Trophoblast cell (in vitro differentiated cells and primary cell): ENCODE measurements around the gene KCNN4.
A peak's percentile ranks its signal among the peaks of the same experiment; 100 is the strongest.

Experiments
- DNase-seq, 2 donors: peaks; one replicate each; pipeline ENCODE4 v3.0.0-alpha.2; 2016
- H2AFZ ChIP-seq: 2 replicates; pipeline ENCODE4 v1.6.1; 2013; ENCODE audit warnings: low read length, moderate library complexity, mild to moderate bottlenecking; ENCODE audit not compliant: insufficient read depth, poor library complexity
- H2AK5ac ChIP-seq: 2 replicates; pipeline ENCODE4 v1.6.1; 2013; ENCODE audit warnings: mild to moderate bottlenecking, low read length
- H2BK120ac ChIP-seq: 2 replicates; pipeline ENCODE4 v1.6.1; 2013; ENCODE audit warnings: low read length, mild to moderate bottlenecking, moderate library complexity; ENCODE audit not compliant: insufficient read depth, poor library complexity
- H2BK12ac ChIP-seq: 2 replicates; pipeline ENCODE4 v1.6.1; 2013; ENCODE audit warnings: mild to moderate bottlenecking, low read length, moderate library complexity
- H2BK5ac ChIP-seq: 2 replicates; pipeline ENCODE4 v1.6.1; 2013; ENCODE audit warnings: low read length, low read depth, moderate library complexity, mild to moderate bottlenecking; ENCODE audit not compliant: poor library complexity
- H3K14ac ChIP-seq: 2 replicates; pipeline ENCODE4 v1.6.1; 2013; ENCODE audit warnings: mild to moderate bottlenecking, low read length
- H3K18ac ChIP-seq: 2 replicates; pipeline ENCODE4 v1.6.1; 2013; ENCODE audit warnings: mild to moderate bottlenecking, low read length
- H3K23ac ChIP-seq: 2 replicates; pipeline ENCODE4 v1.6.1; 2013; ENCODE audit warnings: low read length
- H3K27ac ChIP-seq: 2 replicates; pipeline ENCODE4 v1.5.1; 2013; ENCODE audit warnings: low read depth, mild to moderate bottlenecking, inconsistent platforms, low read length, moderate library complexity
- H3K27me3 ChIP-seq: 2 replicates; pipeline ENCODE4 v1.6.1; 2013; ENCODE audit warnings: inconsistent platforms, mild to moderate bottlenecking, low read length, moderate library complexity; ENCODE audit not compliant: insufficient read depth
- H3K36me3 ChIP-seq, 2 experiments: 1 replicate in 1 of 2; 2 replicates in 1 of 2; pipeline ENCODE4 v1.6.1; 2013; ENCODE audit warnings: low read length in 2 of 2, mild to moderate bottlenecking in 2 of 2, moderate library complexity in 1 of 2; ENCODE audit not compliant: insufficient read depth in 2 of 2, control insufficient read depth in 1 of 2
- H3K4ac ChIP-seq: 2 replicates; pipeline ENCODE4 v1.6.1; 2013; ENCODE audit warnings: low read depth, mild to moderate bottlenecking, low read length, moderate library complexity
- H3K4me1 ChIP-seq, 2 experiments: 1 replicate in 1 of 2; 2 replicates in 1 of 2; pipeline ENCODE4 v1.6.1; 2013; ENCODE audit warnings: low read length in 2 of 2, mild to moderate bottlenecking in 2 of 2, moderate library complexity in 1 of 2; ENCODE audit not compliant: insufficient read depth in 2 of 2, control insufficient read depth in 1 of 2
- H3K4me2 ChIP-seq: 2 replicates; pipeline ENCODE4 v1.6.1; 2013; ENCODE audit warnings: inconsistent platforms, mild to moderate bottlenecking, low read length, moderate library complexity
- H3K4me3 ChIP-seq: 2 replicates; pipeline ENCODE4 v1.5.1; 2013; ENCODE audit warnings: mild to moderate bottlenecking, low read depth, low read length, inconsistent platforms
- H3K79me1 ChIP-seq: one replicate; pipeline ENCODE4 v1.6.1; 2013; ENCODE audit warnings: low read length
- H3K79me2 ChIP-seq: 2 replicates; pipeline ENCODE4 v1.6.1; 2013; ENCODE audit warnings: low read length, mild to moderate bottlenecking; ENCODE audit not compliant: control insufficient read depth, insufficient read depth, poor library complexity
- H3K9ac ChIP-seq: 2 replicates; pipeline ENCODE4 v1.6.1; 2013; ENCODE audit warnings: mild to moderate bottlenecking, low read length
- H3K9me3 ChIP-seq: 2 replicates; pipeline ENCODE4 v1.6.1; 2013; ENCODE audit warnings: low read depth, mild to moderate bottlenecking, control low read depth, inconsistent platforms, low read length; ENCODE audit not compliant: insufficient read depth
- H4K12ac ChIP-seq: 2 replicates; pipeline ENCODE4 v1.6.1; 2013; ENCODE audit warnings: low read depth, mild to moderate bottlenecking, low read length, moderate library complexity
- H4K8ac ChIP-seq: 2 replicates; pipeline ENCODE4 v1.6.1; 2013; ENCODE audit warnings: low read depth, mild to moderate bottlenecking, low read length, moderate library complexity
- H4K91ac ChIP-seq: one replicate; pipeline ENCODE4 v1.6.1; 2013; ENCODE audit warnings: low read depth, mild to moderate bottlenecking, low read length, moderate library complexity
- WGBS: extraction: QIAGEN DNeasy Blood & Tissue Kit; methylation state at CpG from one replicate; pipeline ENCODE4 v1.1.7; 2013; ENCODE audit warnings: missing lambda C conversion rate; ENCODE audit not compliant: insufficient read length, insufficient coverage; ENCODE audit errors: extremely low coverage; 5-methylcytosine and 5-hydroxymethylcytosine counted together

Gene KCNN4

GRCh38 chr19:43773725-43774102 lies 7.1 kb downstream of the KCNN4 start:
- no peak overlapping the region for H3K14ac ChIP-seq
- H2BK120ac ChIP-seq, result no peak overlapping the region
- H2BK5ac ChIP-seq, result no peak overlapping the region
- H3K27ac ChIP-seq, result no peak overlapping the region
- H2BK12ac ChIP-seq, result no peak overlapping the region
- no peak overlapping the region for H2AK5ac ChIP-seq
- H4K91ac ChIP-seq, result peak overlapping the region; percentile 47
- H3K79me1 ChIP-seq, result no peaks in the 10 kb centered on the region
- H2AFZ ChIP-seq, result no peak overlapping the region
- WGBS, result no CpG with 5 or more reads among the region's 5 CpGs
- no peak overlapping the region for H3K4ac ChIP-seq
- H3K79me2 ChIP-seq, result no peaks in the 10 kb centered on the region
- H3K36me3 ChIP-seq, result peaks cover 8 to 14% of the 10 kb centered on the region in 2 experiments
- no peak overlapping the region for H4K12ac ChIP-seq
- H3K23ac ChIP-seq, result no peak overlapping the region
- no peak overlapping the region for H3K18ac ChIP-seq
- no peak overlapping the region for H3K9ac ChIP-seq
- H4K8ac ChIP-seq, result no peak overlapping the region
- H3K4me2 ChIP-seq, result peak overlapping the region; percentile 53
- no peak for DNase-seq
- peaks cover 5% of the 10 kb centered on the region for H3K27me3 ChIP-seq
- peaks cover 8% of the 10 kb centered on the region for H3K9me3 ChIP-seq
- H3K4me1 ChIP-seq, result peaks cover 15 to 17% of the 10 kb centered on the region in 2 experiments
- H3K4me3 ChIP-seq, result peak overlapping the region; percentile 58

- Histone ChIP-seq H3K14ac (no peak overlapping the region), H3K4me1 (peaks cover 15 to 25% of the 10 kb centered on the region in 2 experiments), H2BK5ac (no peak overlapping the region), H2AFZ (no peak overlapping the region), H3K4me2 (no peak overlapping the region), H4K91ac (no peak overlapping the region), H3K79me2 (peaks cover 2% of the 10 kb centered on the region), H3K4me3 (no peak overlapping the region), H4K12ac (no peak overlapping the region), H3K79me1 (peaks cover 12% of the 10 kb centered on the region), H2BK120ac (no peak overlapping the region), H3K18ac (no peak overlapping the region), H3K9ac (no peak overlapping the region), H4K8ac (no peak overlapping the region), H3K23ac (no peak overlapping the region), H3K36me3 (peaks cover 8 to 14% of the 10 kb centered on the region in 2 experiments), H2BK12ac (no peak overlapping the region), H3K4ac (no peak overlapping the region), H2AK5ac (no peak overlapping the region), H3K9me3 (peaks cover 6% of the 10 kb centered on the region), H3K27me3 (peaks cover 5% of the 10 kb centered on the region), H3K27ac (no peak overlapping the region)
- DNase-seq, result no peak
- no CpG with 5 or more reads among the region's 14 CpGs for WGBS
These were observed 11.5 kb downstream of the KCNN4 start for GRCh38 chr19:43769256-43769655.

GRCh38 chr19:43768273-43769050 lies 12.3 kb downstream of the KCNN4 start:
- H2AFZ ChIP-seq, result no peak overlapping the region
- H3K18ac ChIP-seq, result no peak overlapping the region
- no peak overlapping the region for H3K4ac ChIP-seq
- no peak overlapping the region for H3K9ac ChIP-seq
- no peak overlapping the region for H3K23ac ChIP-seq
- H3K27ac ChIP-seq, result no peak overlapping the region
- no peak overlapping the region for H3K4me3 ChIP-seq
- no peak overlapping the region for H3K4me2 ChIP-seq
- peaks cover 17 to 19% of the 10 kb centered on the region in 2 experiments for H3K4me1 ChIP-seq
- peak in 1 of 2 donors; percentile 18 for DNase-seq
- peaks cover 8 to 14% of the 10 kb centered on the region in 2 experiments for H3K36me3 ChIP-seq
- no peak overlapping the region for H4K91ac ChIP-seq
- no CpG with 5 or more reads among the region's 15 CpGs for WGBS
- no peaks in the 10 kb centered on the region for H3K27me3 ChIP-seq
- H3K9me3 ChIP-seq, result peaks cover 6% of the 10 kb centered on the region
- peaks cover 17% of the 10 kb centered on the region for H3K79me1 ChIP-seq
- peak overlapping the region; percentile 22 for H2AK5ac ChIP-seq
- H2BK12ac ChIP-seq, result no peak overlapping the region
- H2BK120ac ChIP-seq, result no peak overlapping the region
- no peak overlapping the region for H2BK5ac ChIP-seq
- H4K8ac ChIP-seq, result no peak overlapping the region
- H3K14ac ChIP-seq, result no peak overlapping the region
- H4K12ac ChIP-seq, result no peak overlapping the region
- H3K79me2 ChIP-seq, result peaks cover 2% of the 10 kb centered on the region

GRCh38 chr19:43767818-43768217 lies 13.0 kb downstream of the KCNN4 start:
- peaks cover 6% of the 10 kb centered on the region for H3K9me3 ChIP-seq
- peaks cover 18 to 19% of the 10 kb centered on the region in 2 experiments for H3K4me1 ChIP-seq
- H2BK12ac ChIP-seq, result no peak overlapping the region
- no peak overlapping the region for H3K18ac ChIP-seq
- no peak overlapping the region for H4K8ac ChIP-seq
- H2AK5ac ChIP-seq, result no peak overlapping the region
- WGBS, result no CpG with 5 or more reads among the region's 1 CpG
- H4K12ac ChIP-seq, result no peak overlapping the region
- H3K79me2 ChIP-seq, result peaks cover 2% of the 10 kb centered on the region
- no peak overlapping the region for H2AFZ ChIP-seq
- H2BK5ac ChIP-seq, result no peak overlapping the region
- H3K4ac ChIP-seq, result no peak overlapping the region
- no peak overlapping the region for H2BK120ac ChIP-seq
- H3K14ac ChIP-seq, result no peak overlapping the region
- no peak overlapping the region for H3K23ac ChIP-seq
- H3K9ac ChIP-seq, result no peak overlapping the region
- peaks cover 8 to 14% of the 10 kb centered on the region in 2 experiments for H3K36me3 ChIP-seq
- H3K4me3 ChIP-seq, result no peak overlapping the region
- H3K27me3 ChIP-seq, result no peaks in the 10 kb centered on the region
- no peak overlapping the region for H3K27ac ChIP-seq
- no peak overlapping the region for H3K4me2 ChIP-seq
- H3K79me1 ChIP-seq, result peaks cover 18% of the 10 kb centered on the region
- no peak for DNase-seq
- H4K91ac ChIP-seq, result no peak overlapping the region
